ENCODE data around the gene PTPRE. TPM values are rescaled to one million over a fixed set of nuclear protein-coding genes. Genes with fewer than 3 reads are reported as not detected.

Gene PTPRE
- total and polyA plus RNA-seq, 4 donors: 30.9 to 46.9 (median 37.2) TPM

- DNase-seq (ENCODE audit: low read depth in 4 of 6, low spot score in 6 of 6): no peak
- Histone ChIP-seq H3K4me1 (ENCODE audit: control insufficient read depth, insufficient read depth, low read length) (peaks cover 21% of the 10 kb centered on the region), H3K4me3 (ENCODE audit: low read depth, low read length) (no peak overlapping the region), H3K27me3 (ENCODE audit: control insufficient read depth, insufficient read depth, low read length) (no peaks in the 10 kb centered on the region), H3K27ac (ENCODE audit: low read depth, low read length) (no peak overlapping the region), H3K36me3 (ENCODE audit: control insufficient read depth, insufficient read depth, low read length) (peaks cover 49% of the 10 kb centered on the region), H3K9me3 (ENCODE audit: control insufficient read depth, insufficient read depth, low read length) (no peaks in the 10 kb centered on the region)
These were observed 144.0 kb downstream of the PTPRE start for GRCh38 chr10:128050936-128051335.

GRCh38 chr10:128051548-128051947 is 144.6 kb downstream of the PTPRE start:
- DNase-seq (ENCODE audit: low read depth in 4 of 6, low spot score in 6 of 6): no peak
- peaks cover 49% of the 10 kb centered on the region for H3K36me3 ChIP-seq (ENCODE audit: control insufficient read depth, insufficient read depth, low read length)
- WGBS (ENCODE audit: insufficient coverage): 84% methylated on average over 4 of the region's 5 CpGs
- peaks cover 16% of the 10 kb centered on the region for H3K4me1 ChIP-seq (ENCODE audit: control insufficient read depth, insufficient read depth, low read length)
- H3K4me3 ChIP-seq (ENCODE audit: low read depth, low read length): no peak overlapping the region
- H3K27ac ChIP-seq (ENCODE audit: low read depth, low read length): no peak overlapping the region
- no peaks in the 10 kb centered on the region for H3K9me3 ChIP-seq (ENCODE audit: control insufficient read depth, insufficient read depth, low read length)
- H3K27me3 ChIP-seq (ENCODE audit: control insufficient read depth, insufficient read depth, low read length): no peaks in the 10 kb centered on the region

- no peak overlapping the region for H3K27ac ChIP-seq (ENCODE audit: low read depth, low read length)
- 96% methylated on average over 7 of the region's 7 CpGs for WGBS (ENCODE audit: insufficient coverage)
These were observed 145.8 kb downstream of the PTPRE start for GRCh38 chr10:128052696-128053095.

GRCh38 chr10:128053356-128053755 is 146.5 kb downstream of the PTPRE start:
- Histone ChIP-seq H3K36me3 (ENCODE audit: control insufficient read depth, insufficient read depth, low read length) (peaks cover 54% of the 10 kb centered on the region), H3K4me1 (ENCODE audit: control insufficient read depth, insufficient read depth, low read length) (peaks cover 5% of the 10 kb centered on the region), H3K4me3 (ENCODE audit: low read depth, low read length) (no peak overlapping the region), H3K27ac (ENCODE audit: low read depth, low read length) (no peak overlapping the region), H3K9me3 (ENCODE audit: control insufficient read depth, insufficient read depth, low read length) (no peaks in the 10 kb centered on the region), H3K27me3 (ENCODE audit: control insufficient read depth, insufficient read depth, low read length) (no peaks in the 10 kb centered on the region)
- no peak for DNase-seq (ENCODE audit: low read depth in 4 of 6, low spot score in 6 of 6)
- WGBS (ENCODE audit: insufficient coverage): 90% methylated on average over 2 of the region's 7 CpGs

More at GRCh38 chr10:128052696-128053095, 145.8 kb downstream of the PTPRE start:
- Histone ChIP-seq H3K36me3 (ENCODE audit: control insufficient read depth, insufficient read depth, low read length) (peaks cover 50% of the 10 kb centered on the region), H3K4me3 (ENCODE audit: low read depth, low read length) (no peak overlapping the region), H3K4me1 (ENCODE audit: control insufficient read depth, insufficient read depth, low read length) (peaks cover 5% of the 10 kb centered on the region), H3K9me3 (ENCODE audit: control insufficient read depth, insufficient read depth, low read length) (no peaks in the 10 kb centered on the region), H3K27me3 (ENCODE audit: control insufficient read depth, insufficient read depth, low read length) (no peaks in the 10 kb centered on the region)
- DNase-seq (ENCODE audit: low read depth in 4 of 6, low spot score in 6 of 6): no peak

- Histone ChIP-seq H3K27me3 (ENCODE audit: control insufficient read depth, insufficient read depth, low read length) (no peaks in the 10 kb centered on the region), H3K4me3 (ENCODE audit: low read depth, low read length) (no peak overlapping the region), H3K9me3 (ENCODE audit: control insufficient read depth, insufficient read depth, low read length) (no peaks in the 10 kb centered on the region), H3K4me1 (ENCODE audit: control insufficient read depth, insufficient read depth, low read length) (peaks cover 9% of the 10 kb centered on the region), H3K36me3 (ENCODE audit: control insufficient read depth, insufficient read depth, low read length) (peaks cover 55% of the 10 kb centered on the region), H3K27ac (ENCODE audit: low read depth, low read length) (no peak overlapping the region)
- DNase-seq (ENCODE audit: low read depth in 4 of 6, low spot score in 6 of 6): no peak
- WGBS (ENCODE audit: insufficient coverage): 90% methylated on average over 13 of the region's 16 CpGs
These were observed 147.5 kb downstream of the PTPRE start for GRCh38 chr10:128054163-128054970.

- H3K27ac ChIP-seq (ENCODE audit: low read depth, low read length): no peak overlapping the region
- 92% methylated on average over 25 of the region's 25 CpGs for WGBS (ENCODE audit: insufficient coverage)
- no peak overlapping the region for H3K4me3 ChIP-seq (ENCODE audit: low read depth, low read length)
- no peaks in the 10 kb centered on the region for H3K27me3 ChIP-seq (ENCODE audit: control insufficient read depth, insufficient read depth, low read length)
- H3K4me1 ChIP-seq (ENCODE audit: control insufficient read depth, insufficient read depth, low read length): peaks cover 11% of the 10 kb centered on the region
- H3K36me3 ChIP-seq (ENCODE audit: control insufficient read depth, insufficient read depth, low read length): peaks cover 62% of the 10 kb centered on the region
- no peak for DNase-seq (ENCODE audit: low read depth in 4 of 6, low spot score in 6 of 6)
- no peaks in the 10 kb centered on the region for H3K9me3 ChIP-seq (ENCODE audit: control insufficient read depth, insufficient read depth, low read length)
These were observed 148.4 kb downstream of the PTPRE start for GRCh38 chr10:128055061-128055868.

- WGBS (ENCODE audit: insufficient coverage): 89% methylated on average over 17 of the region's 17 CpGs
- Histone ChIP-seq H3K4me1 (ENCODE audit: control insufficient read depth, insufficient read depth, low read length) (peaks cover 17% of the 10 kb centered on the region), H3K27ac (ENCODE audit: low read depth, low read length) (no peak overlapping the region), H3K36me3 (ENCODE audit: control insufficient read depth, insufficient read depth, low read length) (peaks cover 67% of the 10 kb centered on the region), H3K4me3 (ENCODE audit: low read depth, low read length) (no peak overlapping the region), H3K9me3 (ENCODE audit: control insufficient read depth, insufficient read depth, low read length) (no peaks in the 10 kb centered on the region), H3K27me3 (ENCODE audit: control insufficient read depth, insufficient read depth, low read length) (no peaks in the 10 kb centered on the region)
- DNase-seq (ENCODE audit: low read depth in 4 of 6, low spot score in 6 of 6): no peak
These were observed 149.6 kb downstream of the PTPRE start for GRCh38 chr10:128056303-128057050.

- DNase-seq (ENCODE audit: low read depth in 4 of 6, low spot score in 6 of 6): no peak
- Histone ChIP-seq H3K4me3 (ENCODE audit: low read depth, low read length) (no peak overlapping the region), H3K4me1 (ENCODE audit: control insufficient read depth, insufficient read depth, low read length) (peaks cover 27% of the 10 kb centered on the region), H3K27ac (ENCODE audit: low read depth, low read length) (no peak overlapping the region), H3K36me3 (ENCODE audit: control insufficient read depth, insufficient read depth, low read length) (peaks cover 67% of the 10 kb centered on the region), H3K27me3 (ENCODE audit: control insufficient read depth, insufficient read depth, low read length) (no peaks in the 10 kb centered on the region), H3K9me3 (ENCODE audit: control insufficient read depth, insufficient read depth, low read length) (no peaks in the 10 kb centered on the region)
- WGBS (ENCODE audit: insufficient coverage): 95% methylated on average over 8 of the region's 9 CpGs
These were observed 151.3 kb downstream of the PTPRE start for GRCh38 chr10:128058106-128058749.

GRCh38 chr10:128058750-128059134 is 151.8 kb downstream of the PTPRE start:
- no peaks in the 10 kb centered on the region for H3K27me3 ChIP-seq (ENCODE audit: control insufficient read depth, insufficient read depth, low read length)
- peaks cover 69% of the 10 kb centered on the region for H3K36me3 ChIP-seq (ENCODE audit: control insufficient read depth, insufficient read depth, low read length)
- no peak overlapping the region for H3K27ac ChIP-seq (ENCODE audit: low read depth, low read length)
- no peak overlapping the region for H3K4me3 ChIP-seq (ENCODE audit: low read depth, low read length)
- no peak for DNase-seq (ENCODE audit: low read depth in 4 of 6, low spot score in 6 of 6)
- H3K9me3 ChIP-seq (ENCODE audit: control insufficient read depth, insufficient read depth, low read length): no peaks in the 10 kb centered on the region
- peaks cover 30% of the 10 kb centered on the region for H3K4me1 ChIP-seq (ENCODE audit: control insufficient read depth, insufficient read depth, low read length)

Data from spinal cord (tissue), 10 donors.